HG02870 (cell line): ENCODE data around the gene DLGAP1.
"Not testable (repeated sequence)": the region's sequence is repeated elsewhere in the genome, so short reads cannot be mapped to it uniquely, and the experiment has no call there.

Source experiments
- ATAC-seq: cut with Tn5 transposase; IDR thresholded peaks from one replicate; pipeline ENCODE4 v1.9.1; 2021; ENCODE audit warnings: mild to moderate bottlenecking, moderate library complexity; ENCODE audit not compliant: unreplicated experiment

DLGAP1 gene

DNA sequence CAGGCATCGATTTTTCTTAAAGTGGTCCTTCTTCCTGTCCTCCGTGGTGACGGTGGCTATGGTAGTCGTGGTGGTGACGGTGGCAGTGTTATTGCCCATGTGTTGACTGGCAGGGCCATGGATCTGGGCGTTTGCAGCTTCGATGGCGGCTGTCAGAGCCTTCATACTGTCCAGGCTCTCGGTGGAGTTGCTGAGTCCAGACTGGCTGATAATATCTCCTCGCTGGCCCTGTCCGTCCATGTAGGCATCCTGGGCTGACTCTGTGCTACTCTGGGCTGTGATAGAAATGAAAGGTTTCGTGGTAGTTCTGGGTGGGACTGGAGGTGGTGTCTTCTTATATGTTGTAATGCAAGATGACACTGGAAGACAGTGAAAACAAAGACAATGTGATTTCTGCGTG lies 873.2 kb downstream of the DLGAP1 start:
- no peak for ATAC-seq

- ATAC-seq: not testable (repeated sequence)
These were observed 874.5 kb downstream of the DLGAP1 start for GRCh38 chr18:3580523-3581025.

GRCh38 chr18:3579701-3580100 lies 875.4 kb downstream of the DLGAP1 start:
- no peak for ATAC-seq

DNA sequence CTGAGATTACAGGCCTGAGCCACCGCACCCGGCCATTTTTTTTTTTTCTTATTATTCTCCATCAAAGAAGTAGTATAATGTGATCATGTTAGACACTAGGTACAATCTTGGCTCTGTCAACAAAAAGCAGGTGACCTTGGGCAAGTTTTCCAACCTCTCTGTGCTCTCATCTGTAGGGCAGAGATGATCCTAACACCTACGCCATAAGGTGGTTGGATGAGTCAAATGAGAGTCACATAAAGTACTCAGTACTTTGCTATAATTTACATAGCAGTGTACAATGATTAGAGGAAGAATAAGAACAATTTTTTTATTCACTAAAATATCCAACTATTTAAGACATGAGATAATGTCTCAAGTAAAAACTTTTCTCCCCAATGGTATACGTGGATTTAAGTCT lies 876.5 kb downstream of the DLGAP1 start:
- no peak for ATAC-seq

GRCh38 chr18:3577281-3577855 lies 877.7 kb downstream of the DLGAP1 start:
- ATAC-seq: no peak

DNA sequence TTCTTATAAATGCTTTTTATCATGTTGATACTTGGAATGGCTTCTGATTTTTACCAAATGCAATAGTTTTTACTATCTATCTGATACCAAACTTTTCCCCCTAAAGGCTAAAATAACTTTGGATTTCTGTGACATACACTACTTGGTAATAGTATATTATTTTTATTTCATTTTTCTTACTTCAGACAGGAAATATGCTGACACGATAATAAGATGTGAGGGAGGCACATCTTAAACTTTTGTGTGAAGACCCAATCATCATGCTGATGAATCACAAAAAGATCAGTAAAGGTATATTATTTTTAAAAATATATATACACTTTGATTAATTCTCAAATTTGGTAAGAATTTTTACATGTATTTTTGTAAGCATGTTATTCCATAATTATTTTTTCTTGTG lies 882.3 kb downstream of the DLGAP1 start:
- ATAC-seq: no peak

DNA sequence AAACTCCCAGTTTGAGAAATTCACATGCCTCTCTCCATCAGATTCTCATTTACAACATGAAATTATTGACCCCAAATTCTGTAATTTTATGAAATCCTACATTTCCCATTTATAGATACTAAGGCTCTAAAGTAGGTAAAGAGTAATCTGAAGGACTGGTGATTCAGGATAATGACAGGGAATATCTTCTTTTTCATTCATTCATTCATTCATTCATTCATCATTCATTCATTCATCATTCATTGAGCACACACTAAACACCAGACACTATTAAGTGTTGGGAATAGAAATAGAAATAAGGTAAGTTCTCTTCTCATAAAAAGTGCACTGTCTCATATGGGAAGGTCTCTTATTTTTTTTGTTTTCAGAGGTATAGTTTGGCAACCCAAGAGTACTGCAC lies 888.3 kb downstream of the DLGAP1 start:
- ATAC-seq: no peak

GRCh38 chr18:3560755-3561154 lies 894.4 kb downstream of the DLGAP1 start:
- no peak for ATAC-seq

DNA sequence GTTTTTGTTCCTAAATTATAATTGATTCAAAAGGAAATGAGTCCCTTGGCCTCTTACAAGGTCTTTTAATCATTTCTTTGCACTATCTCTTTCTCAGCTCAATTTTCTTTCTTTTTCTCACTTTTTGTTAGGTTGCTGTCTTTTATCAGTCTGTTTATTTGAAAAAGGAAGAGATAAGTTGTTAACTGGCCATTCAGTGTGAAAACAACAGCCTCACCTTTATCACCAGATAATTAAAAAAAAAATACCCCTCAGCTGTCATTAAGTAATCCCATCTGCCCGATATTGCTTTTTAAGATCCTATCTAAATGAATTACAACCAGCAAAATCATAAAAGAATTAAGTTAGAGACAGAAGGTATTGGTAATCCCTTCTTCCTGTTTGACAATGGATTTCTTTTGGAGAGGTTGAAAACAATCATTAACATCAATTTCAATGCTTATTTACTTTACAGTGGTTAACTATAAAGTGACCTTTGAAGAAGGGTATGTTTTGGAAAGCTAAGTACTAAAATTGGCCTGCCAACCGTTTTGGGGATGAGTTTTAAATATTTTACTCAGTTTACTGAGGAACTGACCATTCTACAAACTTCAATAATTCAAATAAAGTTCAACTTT lies 900.2 kb downstream of the DLGAP1 start:
- no peak for ATAC-seq

DNA sequence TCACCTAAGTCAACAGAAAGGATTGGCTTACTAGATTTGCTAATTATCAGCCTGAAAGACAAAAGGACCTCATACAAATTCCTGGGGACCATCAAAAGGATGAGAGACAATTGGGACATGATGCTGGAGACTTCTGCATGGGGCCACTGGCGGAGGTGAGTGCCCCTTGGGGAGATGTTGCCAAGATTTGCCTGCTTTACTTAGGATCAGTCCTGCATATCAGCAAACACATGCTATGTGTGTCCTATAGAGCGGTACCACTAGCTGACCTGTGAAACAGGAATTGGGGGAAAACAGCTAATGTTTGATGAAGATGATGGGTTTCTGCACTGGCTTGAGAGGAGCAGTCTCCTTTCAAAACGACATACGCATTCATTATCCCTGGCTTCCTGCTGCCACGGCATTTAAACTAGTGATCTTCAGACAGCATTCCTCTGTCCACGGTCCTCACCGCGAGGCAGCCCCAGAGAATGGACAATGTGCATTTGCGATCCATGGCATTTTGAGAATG lies 901.0 kb downstream of the DLGAP1 start:
- ATAC-seq: no peak

- no peak for ATAC-seq
These were observed 902.8 kb downstream of the DLGAP1 start for GRCh38 chr18:3552305-3552704.

GRCh38 chr18:3547891-3548615 lies 907.1 kb downstream of the DLGAP1 start:
- no peak for ATAC-seq

DNA sequence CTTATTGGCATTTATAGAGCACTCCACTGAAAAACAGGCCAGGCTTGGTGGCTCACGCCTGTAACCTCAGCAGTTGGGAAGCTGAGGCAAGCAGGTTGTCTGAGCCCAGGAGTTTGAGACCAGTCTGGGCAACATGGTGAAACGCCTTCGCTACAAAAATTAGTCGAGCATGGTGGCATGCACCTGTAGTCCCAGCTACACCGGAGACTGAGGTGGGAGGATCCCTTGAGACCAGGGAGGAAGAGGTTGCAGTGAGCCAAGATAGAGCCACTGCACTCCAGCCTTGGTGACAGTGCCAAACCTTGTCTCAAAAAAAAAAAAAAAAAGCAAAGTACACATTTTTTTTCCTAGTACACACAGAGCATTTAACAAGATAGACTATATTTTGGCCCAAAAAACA lies 909.0 kb downstream of the DLGAP1 start:
- ATAC-seq: no peak

DNA sequence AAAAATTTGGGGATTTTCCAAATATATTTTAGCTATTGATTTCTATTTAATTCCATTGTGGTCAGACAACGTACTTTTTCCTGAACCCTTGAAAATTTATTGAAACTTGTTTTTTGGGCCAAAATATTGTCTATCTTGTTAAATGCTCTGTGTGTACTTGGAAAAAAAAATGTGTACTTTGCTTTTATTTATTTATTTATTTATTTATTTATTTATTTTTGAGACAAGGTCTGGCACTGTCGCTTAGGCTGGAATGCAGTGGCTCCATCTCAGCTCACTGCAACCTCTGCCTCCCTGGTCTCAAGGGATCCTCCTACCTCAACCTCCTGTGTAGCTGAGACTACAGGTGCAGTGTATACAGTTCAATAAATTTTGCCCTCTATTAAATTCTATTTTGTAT lies 910.6 kb downstream of the DLGAP1 start:
- ATAC-seq: no peak

GRCh38 chr18:3541549-3542386 lies 913.3 kb downstream of the DLGAP1 start:
- ATAC-seq: peak; percentile 98

DNA sequence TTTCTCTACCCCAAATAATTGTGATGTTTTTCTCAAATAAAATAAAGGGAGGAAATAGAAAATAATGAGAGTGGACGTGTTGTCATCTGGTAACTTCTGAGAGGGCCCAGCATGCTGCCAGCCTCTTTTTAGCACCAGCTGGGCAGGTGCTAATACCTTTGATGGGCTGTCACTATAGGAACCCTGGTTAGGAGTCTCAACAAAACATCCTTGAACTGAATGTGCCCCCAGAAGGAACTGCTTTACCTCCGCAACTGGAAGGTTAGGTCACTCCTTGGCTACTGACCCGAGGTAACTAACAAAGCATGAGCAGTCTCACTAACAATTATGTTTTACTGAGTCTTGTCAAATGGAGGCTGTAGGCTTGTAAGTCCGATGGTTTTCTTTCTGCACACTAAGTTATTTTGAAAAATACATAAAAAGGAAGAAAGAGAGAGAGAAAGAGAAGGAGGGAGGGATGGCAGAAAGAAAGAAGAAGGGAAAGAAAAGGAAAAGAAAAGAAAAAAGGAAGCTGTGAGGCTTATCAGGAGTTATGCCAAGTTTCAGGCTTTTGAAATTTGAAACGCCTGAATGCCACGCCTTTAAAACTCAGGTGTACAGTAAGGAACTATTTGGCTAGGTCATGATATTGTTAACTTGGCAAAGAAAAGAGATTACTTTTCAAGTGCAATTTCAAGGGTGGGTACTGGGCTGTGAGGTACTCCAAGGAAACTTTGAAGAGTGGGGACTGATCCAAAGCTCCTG lies 914.1 kb downstream of the DLGAP1 start:
- no peak for ATAC-seq

- ATAC-seq: no peak
These were observed 916.0 kb downstream of the DLGAP1 start for GRCh38 chr18:3538954-3539617.

GRCh38 chr18:3538456-3538855 lies 916.7 kb downstream of the DLGAP1 start:
- no peak for ATAC-seq

DNA sequence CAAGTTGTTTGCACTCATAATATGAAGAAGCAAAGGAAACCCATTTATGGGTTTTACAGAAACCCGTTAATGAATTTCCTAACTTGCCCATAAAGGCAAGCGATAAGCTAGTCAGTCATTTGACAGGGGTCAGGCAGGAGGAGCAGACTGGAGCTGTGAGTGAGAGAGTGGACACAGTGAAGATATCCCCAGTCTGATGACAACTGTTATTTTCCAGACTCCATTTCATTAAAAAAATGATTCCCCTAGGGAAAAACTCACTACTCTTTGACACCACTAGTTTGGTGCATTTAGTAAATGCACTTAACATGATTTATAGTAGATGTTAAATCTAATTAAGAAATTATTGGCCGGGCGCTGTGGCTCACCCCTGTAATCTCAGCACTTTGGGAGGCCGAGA lies 924.3 kb downstream of the DLGAP1 start:
- ATAC-seq: no peak

- no peak for ATAC-seq
These were observed 925.5 kb downstream of the DLGAP1 start for GRCh38 chr18:3529601-3530000.
